ENCODE measurements around the gene PDE4D.
A peak's percentile ranks its signal among the peaks of the same experiment; 100 is the strongest.

GRCh38 chr5:59287884-59288283 is 605.6 kb downstream of the PDE4D start:
- no peak for TF ChIP-seq FOS (IDR thresholded peaks at IDR 0.05; ENCODE audit: borderline replicate concordance, insufficient read depth, low read length)
- TF ChIP-seq CTCF (IDR thresholded peaks at IDR 0.05; ENCODE audit: extremely low read depth in 1 of 2, insufficient read depth in 1 of 2, low read depth in 1 of 2, low read length in 2 of 2), result no peak
- peak; percentile 43 for TF ChIP-seq POLR2A (IDR thresholded peaks at IDR 0.05; ENCODE audit: low read depth, low read length)

Data from endothelial cell of umbilical vein (primary cell).